OCI-LY7 (cell line): ENCODE measurements around the gene ZNF879.

Experiments
- CTCF ChIP-seq: fragments of 200-600 bp; sonication (generic); conservative IDR thresholded peaks from 2 replicates; pipeline ENCODE4 v1.5.1; 2014; ENCODE audit warnings: mild to moderate bottlenecking, antibody characterized with exemption, low read length, moderate library complexity, mixed read lengths
- EZH2phosphoT487 ChIP-seq: fragments of 200-600 bp; sonication (generic); IDR thresholded peaks from 2 replicates; pipeline ENCODE4 v1.6.1; 2018; ENCODE audit warnings: low read depth, borderline replicate concordance, mild to moderate bottlenecking, mixed run types, antibody characterized with exemption, low read length, moderate library complexity, mixed read lengths

- TF ChIP-seq CTCF = no peak
- no peak for TF ChIP-seq EZH2phosphoT487
Measured at GRCh38 chr5:178997191-178997590, 26.4 kb upstream of the ZNF879 start.
